CD14-positive monocyte (primary cell): ENCODE results near the gene FAM83G. TPM values are rescaled to one million over a fixed set of nuclear protein-coding genes. Genes with fewer than 3 reads are reported as not detected.

Experiments used
- DNase-seq, 3 donors: peaks; one replicate each; pipeline ENCODE4 v3.0.0-alpha.2; 2011 to 2022
- H2AFZ ChIP-seq: 2 replicates; pipeline ENCODE4 v1.6.0; 2012; ENCODE audit warnings: mild to moderate bottlenecking, low read depth, low read length, inconsistent platforms; ENCODE audit not compliant: insufficient read depth, poor library complexity, severe bottlenecking
- H3K27ac ChIP-seq, 2 donors: 1 replicate in 1 of 2; 2 replicates in 1 of 2; pipeline ENCODE4 v1.5.1; 2012 to 2013; ENCODE audit warnings: low read length in 2 of 2, control low read depth in 1 of 2, inconsistent platforms in 1 of 2, low read depth in 1 of 2, mild to moderate bottlenecking in 1 of 2
- H3K27me3 ChIP-seq, 2 donors: one replicate each; pipeline versions ENCODE4 v1.6.0 to v1.6.1; 2011 to 2013; ENCODE audit warnings: low read length in 2 of 2; ENCODE audit not compliant: control insufficient read depth in 2 of 2, insufficient read depth in 2 of 2
- H3K36me3 ChIP-seq, 2 donors: replicated peaks in 1 of 2; 1 replicate in 1 of 2; 2 replicates in 1 of 2; pipeline versions ENCODE4 v1.5.1 to v1.6.1; 2012 to 2013; ENCODE audit warnings: low read length in 2 of 2, control low read depth in 1 of 2, inconsistent platforms in 1 of 2, mild to moderate bottlenecking in 1 of 2; ENCODE audit not compliant: insufficient read depth in 2 of 2, control insufficient read depth in 1 of 2
- H3K4me1 ChIP-seq, 2 donors: 1 replicate in 1 of 2; 2 replicates in 1 of 2; pipeline versions ENCODE4 v1.5.1 to v1.6.1; 2012 to 2013; ENCODE audit warnings: low read length in 2 of 2, control low read depth in 1 of 2, inconsistent platforms in 1 of 2, mild to moderate bottlenecking in 1 of 2, moderate library complexity in 1 of 2; ENCODE audit not compliant: insufficient read depth in 2 of 2, control insufficient read depth in 1 of 2
- H3K4me2 ChIP-seq: replicated peaks from 2 replicates; pipeline ENCODE3; 2012; ENCODE audit warnings: low read length, moderate library complexity, mild to moderate bottlenecking; ENCODE audit not compliant: poor library complexity, severe bottlenecking; ENCODE audit errors: extremely low read depth
- H3K4me3 ChIP-seq, 3 experiments: fragments of 200-600 bp in 1 of 3; sonication (generic) in 1 of 3; replicated peaks in 1 of 3; 1 replicate in 2 of 3; 2 replicates in 1 of 3; pipeline ENCODE4 v1.5.1; 2011 to 2013; ENCODE audit warnings: low read length in 3 of 3, mild to moderate bottlenecking in 3 of 3, control low read depth in 2 of 3, low read depth in 2 of 3, inconsistent platforms in 1 of 3, moderate library complexity in 1 of 3
- H3K79me2 ChIP-seq: 2 replicates; pipeline ENCODE4 v1.6.0; 2012; ENCODE audit warnings: mild to moderate bottlenecking, control low read depth, inconsistent platforms, low read length, moderate library complexity; ENCODE audit not compliant: insufficient read depth
- H3K9ac ChIP-seq: 2 replicates; pipeline ENCODE4 v1.6.0; 2017; ENCODE audit warnings: low read length, mild to moderate bottlenecking; ENCODE audit not compliant: insufficient read depth, poor library complexity, severe bottlenecking
- H3K9me3 ChIP-seq, 2 donors: replicated peaks in 1 of 2; 1 replicate in 1 of 2; 2 replicates in 1 of 2; pipeline versions ENCODE4 v1.5.1 to v1.6.1; 2012 to 2013; ENCODE audit warnings: low read length in 2 of 2, control low read depth in 1 of 2; ENCODE audit not compliant: control insufficient read depth in 1 of 2, insufficient read depth in 1 of 2
- H4K20me1 ChIP-seq: 2 replicates; pipeline ENCODE4 v1.6.0; 2012; ENCODE audit warnings: mild to moderate bottlenecking, low read length, control low read depth, moderate library complexity; ENCODE audit not compliant: insufficient read depth
- H3K27ac Mint-ChIP-seq, 7 donors: one replicate each; pipeline ENCODE4 v1.8.0; 2020; ENCODE audit warnings: mild to moderate bottlenecking in 7 of 7, mixed read lengths in 7 of 7, moderate library complexity in 6 of 7, inconsistent platforms in 2 of 7
- H3K27me3 Mint-ChIP-seq, 3 donors: one replicate each; pipeline ENCODE4 v1.8.0; 2021 to 2022; ENCODE audit warnings: low read depth in 3 of 3, mild to moderate bottlenecking in 3 of 3, mixed read lengths in 3 of 3, moderate library complexity in 3 of 3, inconsistent platforms in 1 of 3
- H3K36me3 Mint-ChIP-seq, 2 donors: one replicate each; pipeline ENCODE4 v1.8.0; 2020; ENCODE audit warnings: mixed read lengths in 2 of 2, inconsistent platforms in 1 of 2, mild to moderate bottlenecking in 1 of 2
- H3K4me1 Mint-ChIP-seq: one replicate; pipeline ENCODE4 v1.8.0; 2020; ENCODE audit warnings: mild to moderate bottlenecking, mixed read lengths
- H3K4me3 Mint-ChIP-seq, 2 donors: one replicate each; pipeline ENCODE4 v1.8.0; 2020; ENCODE audit warnings: mild to moderate bottlenecking in 2 of 2, mixed read lengths in 2 of 2, moderate library complexity in 1 of 2
- H3K9me3 Mint-ChIP-seq, 7 donors: one replicate each; pipeline ENCODE4 v1.8.0; 2020 to 2022; ENCODE audit warnings: mixed read lengths in 7 of 7, mild to moderate bottlenecking in 6 of 7, moderate library complexity in 6 of 7, inconsistent platforms in 2 of 7
- WGBS: methylation state at CpG from one replicate; pipeline ENCODE4 v1.1.5; 2013; ENCODE audit warnings: missing lambda C conversion rate; ENCODE audit not compliant: insufficient coverage; 5-methylcytosine and 5-hydroxymethylcytosine counted together
- intact Hi-C, 2 donors: fragments of 100-400 bp; cut with micrococcal nuclease; formaldehyde crosslinking; loops; one replicate each; pipeline versions ENCODE4 v1.15.0 to v1.15.1; 2023
- polyA plus RNA-seq, 3 donors: library from polyadenylated mRNA; depleted of rRNA in 1 of 3; unstranded in 2 of 3; stranded (reverse) in 1 of 3; fragments of 300-500 nt in 2 of 3; fragments of >200 nt in 1 of 3; fragmentation: Illumina TruSeq in 2 of 3; gene quantifications; 1 replicate in 2 of 3; 2 replicates in 1 of 3; pipeline ENCODE4 v1.2.3, GENCODE V29; 2012 to 2021
- TF ChIP-seq, protein P1 (sequence below): fragments of 200-600 bp; IDR thresholded peaks from one replicate; pipeline ENCODE4 v1.8.0; 2022; ENCODE audit warnings: antibody characterized with exemption, mild to moderate bottlenecking

FAM83G gene
- polyA plus RNA-seq, 3 donors, result 0.04 to 0.17 (median 0.08) TPM

DNA sequence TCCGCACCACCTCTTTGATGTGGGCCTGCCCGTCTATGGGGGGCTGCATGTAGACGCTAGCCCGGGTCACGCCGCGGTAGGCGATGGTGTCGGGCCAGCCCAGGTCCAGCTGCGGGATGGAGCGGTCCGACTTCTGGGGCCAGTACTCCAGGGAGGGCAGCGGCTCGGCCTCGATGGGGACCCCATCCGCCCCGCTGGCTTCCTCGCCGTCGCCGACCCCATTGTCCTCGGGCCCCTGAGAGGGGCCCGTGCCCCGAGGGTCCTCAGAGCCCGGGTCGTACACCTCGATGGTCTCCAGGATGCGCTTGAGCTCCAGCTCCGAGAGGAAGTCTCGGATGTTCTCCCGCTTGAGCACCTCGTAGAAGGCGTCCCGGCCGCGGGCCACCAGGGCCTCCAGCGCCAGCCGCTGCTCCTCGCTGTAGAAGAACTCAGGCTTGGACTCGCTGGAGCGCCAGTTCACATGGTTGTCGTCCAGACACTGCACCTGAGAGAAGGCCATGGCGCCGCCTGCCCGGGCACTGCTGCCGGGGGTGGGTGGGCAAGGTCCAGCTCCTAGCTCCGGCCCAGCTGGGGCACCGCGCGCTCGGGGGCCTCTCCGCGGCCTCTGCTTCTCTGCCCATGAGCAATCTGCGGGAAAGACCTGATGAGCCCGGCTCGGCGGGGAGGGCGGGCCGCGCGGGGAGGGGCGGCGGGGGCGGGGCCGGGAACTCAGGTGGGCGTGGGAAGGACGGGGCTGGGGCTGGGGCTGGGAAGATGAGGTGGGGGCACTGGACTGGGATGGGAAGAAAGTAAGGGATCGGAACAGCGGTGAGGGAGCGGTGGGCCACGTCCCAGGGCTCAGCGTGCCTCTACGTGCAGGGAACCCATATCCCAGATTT, 782 bp downstream of the FAM83G start:
- H3K4me1 Mint-ChIP-seq, result peaks cover 12% of the 10 kb centered on the region
- WGBS, result 32% methylated on average over 55 of the region's 73 CpGs
- peak overlapping the region in 5 of 7 donors; percentile 35 to 92 (median 71) for H3K27ac Mint-ChIP-seq
- H3K4me1 ChIP-seq, result peaks cover 5 to 24% of the 10 kb centered on the region in 2 donors
- H2AFZ ChIP-seq, result peak overlapping the region; percentile 63
- TF ChIP-seq, protein P1, sequence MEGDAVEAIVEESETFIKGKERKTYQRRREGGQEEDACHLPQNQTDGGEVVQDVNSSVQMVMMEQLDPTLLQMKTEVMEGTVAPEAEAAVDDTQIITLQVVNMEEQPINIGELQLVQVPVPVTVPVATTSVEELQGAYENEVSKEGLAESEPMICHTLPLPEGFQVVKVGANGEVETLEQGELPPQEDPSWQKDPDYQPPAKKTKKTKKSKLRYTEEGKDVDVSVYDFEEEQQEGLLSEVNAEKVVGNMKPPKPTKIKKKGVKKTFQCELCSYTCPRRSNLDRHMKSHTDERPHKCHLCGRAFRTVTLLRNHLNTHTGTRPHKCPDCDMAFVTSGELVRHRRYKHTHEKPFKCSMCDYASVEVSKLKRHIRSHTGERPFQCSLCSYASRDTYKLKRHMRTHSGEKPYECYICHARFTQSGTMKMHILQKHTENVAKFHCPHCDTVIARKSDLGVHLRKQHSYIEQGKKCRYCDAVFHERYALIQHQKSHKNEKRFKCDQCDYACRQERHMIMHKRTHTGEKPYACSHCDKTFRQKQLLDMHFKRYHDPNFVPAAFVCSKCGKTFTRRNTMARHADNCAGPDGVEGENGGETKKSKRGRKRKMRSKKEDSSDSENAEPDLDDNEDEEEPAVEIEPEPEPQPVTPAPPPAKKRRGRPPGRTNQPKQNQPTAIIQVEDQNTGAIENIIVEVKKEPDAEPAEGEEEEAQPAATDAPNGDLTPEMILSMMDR, result no peak
- peak overlapping the region; percentile 79 for H3K4me2 ChIP-seq
- no peaks in the 10 kb centered on the region for H3K36me3 ChIP-seq
- H3K9me3 Mint-ChIP-seq, result peaks cover 0 to 12% (median 2%) of the 10 kb centered on the region in 7 donors
- no peaks in the 10 kb centered on the region for H3K9me3 ChIP-seq
- peak overlapping the region; percentile 52 to 73 (median 57) for H3K4me3 ChIP-seq
- DNase-seq, result peak; percentile 2 to 29 (median 11)
- H3K27me3 Mint-ChIP-seq, result peaks cover 24 to 53% (median 38%) of the 10 kb centered on the region in 3 donors
- peak overlapping the region; percentile 70 for H3K9ac ChIP-seq
- H3K4me3 Mint-ChIP-seq, result peak overlapping the region; percentile 88 to 94
- peaks cover 0 to 3% of the 10 kb centered on the region in 2 donors for H3K36me3 Mint-ChIP-seq
- H3K27me3 ChIP-seq, result peaks cover 0 to 34% of the 10 kb centered on the region in 2 donors
- intact Hi-C loops, result loop anchor here in 1 of 2 donors (10.0 kb wide), 1 partner anchor 49 kb away; the partner anchor contains the start of gene SLC5A10
- no peaks in the 10 kb centered on the region for H3K79me2 ChIP-seq
- H4K20me1 ChIP-seq, result no peaks in the 10 kb centered on the region
- no peak overlapping the region for H3K27ac ChIP-seq

DNA sequence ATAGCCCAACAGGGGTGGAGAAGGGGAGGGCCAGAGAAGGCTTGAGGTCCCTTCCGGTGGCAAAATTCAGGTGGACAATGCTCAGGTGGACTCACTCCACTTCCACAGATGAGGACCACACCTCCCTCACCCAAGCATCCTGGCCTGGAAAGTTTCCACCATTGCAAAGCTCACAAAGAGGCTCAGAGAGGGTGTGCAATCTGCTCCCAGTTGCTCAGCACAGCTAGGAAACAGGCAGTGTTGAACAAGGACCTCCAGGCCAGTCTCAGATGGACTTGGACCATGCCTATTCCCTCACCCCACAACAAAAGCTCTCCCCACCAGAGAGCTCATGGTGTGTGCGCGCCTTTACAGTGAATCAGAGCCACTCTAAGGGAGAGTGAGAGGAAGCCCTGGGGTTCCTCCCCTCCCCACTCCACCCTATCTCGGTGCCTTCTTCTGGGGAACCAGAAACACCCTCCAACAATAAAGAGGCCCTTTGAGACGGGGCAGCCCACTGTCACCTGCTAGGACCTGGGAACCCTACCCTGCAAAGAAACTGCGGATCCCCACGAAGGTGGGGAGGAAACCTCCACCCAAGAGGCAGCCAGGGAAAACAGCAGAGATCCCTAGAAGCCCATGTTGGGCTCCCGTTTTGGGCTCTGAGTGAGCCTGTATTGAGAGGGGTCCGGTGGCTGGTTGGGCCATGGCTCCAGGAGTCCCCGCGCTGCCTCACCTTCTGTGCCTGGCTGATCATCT, 1.6 kb downstream of the FAM83G start:
- Histone ChIP-seq H2AFZ (no peak overlapping the region), H3K79me2 (no peaks in the 10 kb centered on the region), H3K4me2 (peak overlapping the region; percentile 79), H3K9me3 (no peaks in the 10 kb centered on the region), H3K4me1 (peaks cover 5 to 24% of the 10 kb centered on the region in 2 donors), H3K36me3 (no peaks in the 10 kb centered on the region), H4K20me1 (no peaks in the 10 kb centered on the region), H3K27me3 (peaks cover 0 to 34% of the 10 kb centered on the region in 2 donors), H3K4me3 (no peak overlapping the region), H3K27ac (no peak overlapping the region), H3K9ac (no peak overlapping the region)
- peak overlapping the region; percentile 88 to 94 for H3K4me3 Mint-ChIP-seq
- TF ChIP-seq, protein P1, result no peak
- intact Hi-C loops, result loop anchor here in 1 of 2 donors (10.0 kb wide), 1 partner anchor 48 kb away; the partner anchor contains the start of gene SLC5A10
- H3K9me3 Mint-ChIP-seq, result peaks cover 0 to 12% (median 2%) of the 10 kb centered on the region in 7 donors
- H3K27ac Mint-ChIP-seq, result peak overlapping the region in 2 of 7 donors; percentile 32 to 37
- peak in 2 of 3 donors; percentile 1 to 27 for DNase-seq
- H3K36me3 Mint-ChIP-seq, result peaks cover 0 to 3% of the 10 kb centered on the region in 2 donors
- H3K4me1 Mint-ChIP-seq, result peaks cover 12% of the 10 kb centered on the region
- H3K27me3 Mint-ChIP-seq, result peaks cover 24 to 53% (median 38%) of the 10 kb centered on the region in 3 donors
- 87% methylated on average over 6 of the region's 11 CpGs for WGBS
